Ovary (tissue), 3 donors: ENCODE results near the gene CERKL.

Source experiments
- CTCF ChIP-seq, 3 donors: fragments of 450-650 bp in 2 of 3; fragments of 200-600 bp in 1 of 3; IDR thresholded peaks; one replicate each; pipeline versions ENCODE4 v1.5.1 to v1.8.0; 2016 to 2022; ENCODE audit warnings: antibody characterized with exemption in 3 of 3, mild to moderate bottlenecking in 1 of 3
- EP300 ChIP-seq: sonication (generic); formaldehyde crosslinking; IDR thresholded peaks from one replicate; pipeline ENCODE4 v1.6.1; 2017; ENCODE audit warnings: antibody characterized with exemption
- donor health status: DM: no; HTN: no; CAD: no.

GRCh38 chr2:181526014-181526413, 130.9 kb downstream of the CERKL start:
- TF ChIP-seq EP300 (no peak), CTCF (IDR thresholded peaks at IDR 0.05) (no peak)
